T-helper 1 cell treated with Interleukin-12 subunit alpha and Interleukin-12 subunit beta and Interleukin-4 antibody, amounts not matched to agents 30 μg/mL and 1 μg/mL, for 36 hours (primary cell): ENCODE data around the gene COPS8.

Experiments used
- H3K27ac Mint-ChIP-seq: one replicate; pipeline ENCODE4 v1.8.0; 2021; ENCODE audit warnings: mild to moderate bottlenecking, mixed read lengths
- H3K27me3 Mint-ChIP-seq: one replicate; pipeline ENCODE4 v1.8.0; 2021; ENCODE audit warnings: low read depth, mixed read lengths
- H3K36me3 Mint-ChIP-seq: one replicate; pipeline ENCODE4 v1.8.0; 2021; ENCODE audit warnings: low read depth, mixed read lengths
- H3K4me1 Mint-ChIP-seq: one replicate; pipeline ENCODE4 v1.8.0; 2021; ENCODE audit warnings: low read depth, mixed read lengths
- H3K4me3 Mint-ChIP-seq: one replicate; pipeline ENCODE4 v1.8.0; 2021; ENCODE audit warnings: mild to moderate bottlenecking, moderate library complexity, mixed read lengths
- H3K9me3 Mint-ChIP-seq: one replicate; pipeline ENCODE4 v1.8.0; 2021; ENCODE audit warnings: mixed read lengths

Gene COPS8

DNA sequence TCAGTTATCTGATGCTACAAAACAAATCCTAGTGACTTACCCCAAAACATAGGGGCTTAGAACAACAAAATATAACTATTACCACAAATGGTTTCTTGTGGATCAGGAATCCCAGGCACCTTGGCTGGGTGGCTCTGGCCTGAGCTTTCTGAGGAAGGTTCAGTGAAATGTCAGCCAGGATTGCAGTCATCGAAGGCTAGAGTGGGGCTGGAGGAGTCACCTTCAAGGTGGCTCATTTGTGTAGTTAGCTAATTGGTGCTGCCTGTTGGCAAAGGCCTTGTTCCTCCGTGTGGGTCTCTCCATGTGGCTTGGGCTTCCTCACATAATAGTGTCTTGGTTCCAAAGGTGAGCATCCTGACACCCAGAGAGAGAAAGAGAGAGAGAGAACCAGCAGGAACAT is 57.4 kb downstream of the COPS8 start:
- no peaks in the 10 kb centered on the region for H3K36me3 Mint-ChIP-seq
- no peak overlapping the region for H3K4me3 Mint-ChIP-seq
- no peak overlapping the region for H3K27ac Mint-ChIP-seq
- no peaks in the 10 kb centered on the region for H3K4me1 Mint-ChIP-seq
- H3K27me3 Mint-ChIP-seq, result no peaks in the 10 kb centered on the region
- H3K9me3 Mint-ChIP-seq, result peaks cover 22% of the 10 kb centered on the region

DNA sequence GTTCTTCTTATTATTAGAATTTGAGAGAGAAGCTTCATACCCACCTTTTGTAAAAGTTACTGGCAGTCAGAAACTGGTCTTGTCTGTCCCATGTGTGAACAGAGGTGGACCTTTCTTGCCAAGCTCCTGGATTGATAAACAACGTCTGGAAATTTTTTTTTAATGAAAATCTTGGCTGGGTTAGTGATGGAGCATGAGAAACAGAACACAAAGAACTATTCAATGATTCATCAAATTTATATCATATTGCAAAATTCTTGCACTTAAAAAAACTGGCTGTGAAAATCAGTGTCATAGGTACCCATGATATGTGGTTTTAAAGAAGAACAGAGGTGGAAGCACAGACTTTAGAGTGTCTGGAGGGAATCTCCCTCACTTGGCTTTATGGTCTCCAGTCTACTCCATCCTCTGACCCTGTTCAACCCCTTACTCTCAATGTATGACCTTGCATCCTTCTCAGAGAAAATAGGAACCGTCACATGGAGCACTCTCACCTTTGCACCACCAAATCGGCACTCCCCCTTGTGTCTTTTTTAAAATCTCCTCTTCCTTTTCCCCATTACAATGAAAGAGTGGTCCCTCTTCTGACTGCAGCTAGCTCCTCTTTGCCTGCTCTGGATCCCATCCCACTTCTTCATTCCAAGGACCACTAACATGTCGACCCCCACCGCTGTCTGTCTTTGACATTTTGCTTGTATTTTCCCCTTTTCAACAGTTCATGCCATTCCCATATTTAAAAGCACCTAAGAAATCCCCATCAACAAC is 58.2 kb downstream of the COPS8 start:
- H3K27ac Mint-ChIP-seq, result no peak overlapping the region
- H3K27me3 Mint-ChIP-seq, result no peaks in the 10 kb centered on the region
- H3K9me3 Mint-ChIP-seq, result peaks cover 27% of the 10 kb centered on the region

DNA sequence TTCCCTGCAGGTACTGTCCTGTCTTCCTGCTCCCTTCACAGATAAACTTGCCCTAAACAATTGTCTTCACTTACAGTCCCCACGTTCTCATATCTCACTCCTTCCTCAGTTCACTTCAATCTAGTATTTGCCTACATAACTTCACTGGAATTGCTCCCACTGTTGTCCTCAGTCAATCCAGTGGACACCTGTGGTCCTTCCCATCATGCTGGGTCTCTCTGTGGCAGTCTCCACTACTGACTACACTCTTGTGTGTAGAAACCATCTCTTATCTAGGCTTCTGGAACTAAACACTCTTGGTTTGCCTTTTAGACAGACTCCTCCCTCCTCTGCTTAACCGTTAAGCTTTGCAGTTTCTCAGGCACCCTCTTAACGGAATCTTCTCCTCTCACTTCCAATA is 58.8 kb downstream of the COPS8 start:
- Mint-ChIP-seq H3K4me3 (no peak overlapping the region), H3K36me3 (no peaks in the 10 kb centered on the region), H3K9me3 (peaks cover 27% of the 10 kb centered on the region), H3K27ac (no peak overlapping the region), H3K4me1 (peaks cover 2% of the 10 kb centered on the region), H3K27me3 (no peaks in the 10 kb centered on the region)

More for the DNA sequence above, 58.2 kb downstream of the COPS8 start:
- H3K4me3 Mint-ChIP-seq, result no peak overlapping the region
- no peaks in the 10 kb centered on the region for H3K4me1 Mint-ChIP-seq
- no peaks in the 10 kb centered on the region for H3K36me3 Mint-ChIP-seq

DNA sequence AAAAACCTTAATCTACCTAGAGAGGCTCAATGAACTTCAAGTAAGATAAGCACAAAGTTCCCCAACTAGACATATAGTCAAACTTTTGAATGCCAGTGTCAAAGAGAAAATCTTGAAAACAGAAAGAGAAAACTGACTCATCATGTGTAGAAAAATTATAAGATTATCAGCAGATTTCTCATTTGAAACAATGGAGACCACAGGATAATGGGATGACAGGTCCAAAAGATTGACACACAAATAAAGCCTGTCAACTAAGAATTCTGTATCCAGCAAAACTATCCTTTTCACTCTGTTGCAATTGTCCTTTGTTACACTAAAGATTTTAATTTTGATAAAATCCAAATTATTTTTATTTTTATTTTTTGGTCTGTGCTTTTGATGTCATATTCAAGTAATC is 61.6 kb downstream of the COPS8 start:
- no peaks in the 10 kb centered on the region for H3K27me3 Mint-ChIP-seq
- H3K4me1 Mint-ChIP-seq, result peaks cover 2% of the 10 kb centered on the region
- peaks cover 27% of the 10 kb centered on the region for H3K9me3 Mint-ChIP-seq
- H3K36me3 Mint-ChIP-seq, result no peaks in the 10 kb centered on the region
- no peak overlapping the region for H3K4me3 Mint-ChIP-seq
- no peak overlapping the region for H3K27ac Mint-ChIP-seq

DNA sequence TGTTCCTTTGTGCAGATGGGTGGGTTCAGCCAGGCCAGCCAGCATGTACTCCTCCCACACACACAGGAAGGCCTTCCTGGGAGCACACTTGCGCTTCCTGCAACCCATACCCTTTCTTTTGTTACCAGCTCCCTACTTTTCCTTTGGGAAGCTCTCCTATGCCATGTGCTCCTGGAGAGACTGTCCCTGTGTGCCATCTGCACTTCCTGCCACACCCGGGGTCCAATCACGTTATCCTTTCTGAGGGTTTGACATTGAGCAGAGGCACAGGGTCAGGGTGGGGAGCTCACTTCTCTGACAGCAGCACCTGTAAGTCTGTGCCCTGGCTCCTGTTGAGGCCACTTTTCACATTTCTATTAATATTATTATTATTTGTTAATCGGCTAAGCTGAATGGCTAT is 62.9 kb downstream of the COPS8 start:
- Mint-ChIP-seq H3K9me3 (peaks cover 27% of the 10 kb centered on the region), H3K27ac (no peak overlapping the region), H3K4me3 (no peak overlapping the region), H3K27me3 (no peaks in the 10 kb centered on the region), H3K4me1 (peaks cover 2% of the 10 kb centered on the region), H3K36me3 (no peaks in the 10 kb centered on the region)

DNA sequence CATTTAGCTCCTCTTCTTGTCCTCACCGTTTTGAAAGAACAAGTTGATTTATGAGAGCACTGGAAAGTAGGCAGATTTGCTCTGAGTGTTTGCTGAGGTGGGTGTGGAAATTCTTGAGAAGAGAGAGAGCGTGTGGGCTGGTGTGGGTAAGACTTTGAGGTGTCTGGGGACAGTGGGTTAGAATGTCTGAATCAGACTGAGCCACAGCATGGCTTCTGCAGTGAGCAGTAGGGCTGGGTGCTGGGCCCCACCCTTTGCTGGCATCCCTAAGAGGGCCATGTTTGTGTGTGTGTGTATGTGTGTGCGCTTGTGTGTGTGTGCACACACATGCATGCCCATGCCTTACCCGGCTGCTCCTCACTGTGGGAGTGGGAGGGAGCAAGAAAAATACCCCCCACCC is 63.7 kb downstream of the COPS8 start:
- Mint-ChIP-seq H3K27me3 (no peaks in the 10 kb centered on the region), H3K27ac (no peak overlapping the region), H3K4me1 (peaks cover 2% of the 10 kb centered on the region), H3K4me3 (no peak overlapping the region), H3K36me3 (no peaks in the 10 kb centered on the region), H3K9me3 (peaks cover 27% of the 10 kb centered on the region)
